ENCODE measurements around the gene MUSK. TPM values are rescaled to one million over a fixed set of nuclear protein-coding genes. Genes with fewer than 3 reads are reported as not detected.

The MUSK gene
- total RNA-seq, 1 donor from 2014 or later, result 3.2 TPM

- no peak overlapping the region for H3K4me3 ChIP-seq
- ATAC-seq, result peak in 1 of 2 donors; percentile 23
- intact Hi-C loops (cut with DNase I), result no loop called here
- no peaks in the 10 kb centered on the region for H3K27me3 ChIP-seq (ENCODE audit: low read depth)
- no peaks in the 10 kb centered on the region for H3K36me3 ChIP-seq
- H3K27ac ChIP-seq, result no peak overlapping the region
- no peaks in the 10 kb centered on the region for H3K4me1 ChIP-seq
- no peaks in the 10 kb centered on the region for H3K9me3 ChIP-seq
- TF ChIP-seq CTCF (IDR thresholded peaks at IDR 0.05), result no peak
- no peak for DNase-seq
These were observed 159.7 kb downstream of the MUSK start for GRCh38 chr9:110828264-110828663.

GRCh38 chr9:110830495-110830894 lies 161.9 kb downstream of the MUSK start:
- intact Hi-C loops (cut with DNase I), result no loop called here
- no peak for TF ChIP-seq CTCF (IDR thresholded peaks at IDR 0.05)
- Histone ChIP-seq H3K4me3 (no peak overlapping the region), H3K27me3 (ENCODE audit: low read depth) (no peaks in the 10 kb centered on the region), H3K9me3 (no peaks in the 10 kb centered on the region), H3K36me3 (no peaks in the 10 kb centered on the region), H3K27ac (no peak overlapping the region), H3K4me1 (no peaks in the 10 kb centered on the region)
- no peak for DNase-seq
- no peak for ATAC-seq

GRCh38 chr9:110832926-110833325 lies 164.3 kb downstream of the MUSK start:
- no peak for TF ChIP-seq CTCF (IDR thresholded peaks at IDR 0.05)
- H3K27me3 ChIP-seq (ENCODE audit: low read depth), result no peaks in the 10 kb centered on the region
- ATAC-seq, result no peak
- H3K4me1 ChIP-seq, result no peaks in the 10 kb centered on the region
- DNase-seq, result no peak
- no peak overlapping the region for H3K4me3 ChIP-seq
- H3K36me3 ChIP-seq, result no peaks in the 10 kb centered on the region
- H3K9me3 ChIP-seq, result no peaks in the 10 kb centered on the region
- intact Hi-C loops (cut with DNase I), result no loop called here
- no peak overlapping the region for H3K27ac ChIP-seq

- ATAC-seq (no peak), DNase-seq (no peak)
- TF ChIP-seq CTCF (IDR thresholded peaks at IDR 0.05), result no peak
- no peaks in the 10 kb centered on the region for H3K4me1 ChIP-seq
- no peaks in the 10 kb centered on the region for H3K9me3 ChIP-seq
- intact Hi-C loops (cut with DNase I), result no loop called here
- no peaks in the 10 kb centered on the region for H3K36me3 ChIP-seq
- no peak overlapping the region for H3K27ac ChIP-seq
- H3K4me3 ChIP-seq, result no peak overlapping the region
- no peaks in the 10 kb centered on the region for H3K27me3 ChIP-seq (ENCODE audit: low read depth)
These were observed 166.8 kb downstream of the MUSK start for GRCh38 chr9:110835404-110835803.

GRCh38 chr9:110835859-110836271 lies 167.3 kb downstream of the MUSK start:
- no peaks in the 10 kb centered on the region for H3K27me3 ChIP-seq (ENCODE audit: low read depth)
- no peak for TF ChIP-seq CTCF (IDR thresholded peaks at IDR 0.05)
- no peak overlapping the region for H3K4me3 ChIP-seq
- intact Hi-C loops (cut with DNase I), result no loop called here
- no peaks in the 10 kb centered on the region for H3K36me3 ChIP-seq
- no peak overlapping the region for H3K27ac ChIP-seq
- no peak for DNase-seq
- no peaks in the 10 kb centered on the region for H3K4me1 ChIP-seq
- ATAC-seq, result no peak
- H3K9me3 ChIP-seq, result no peaks in the 10 kb centered on the region

All from lower lobe of right lung (tissue), 2 donors.